SK-N-SH treated with all-trans-retinoic acid at 6 μM for 48 hours (cell line): ENCODE measurements around the gene IFT80.

ENCODE experiments used
- ARNTL ChIP-seq: fragments of 450-650 bp; formaldehyde crosslinking; IDR thresholded peaks from 2 replicates; pipeline ENCODE4 v1.5.0; 2020; ENCODE audit warnings: low read depth, mild to moderate bottlenecking, moderate library complexity, borderline replicate concordance
- CSDC2 ChIP-seq: fragments of 250-450 bp; sonication (Bioruptor Pico); IDR thresholded peaks from 2 replicates; pipeline ENCODE4 v1.5.0; 2020; ENCODE audit warnings: mild to moderate bottlenecking, moderate library complexity
- CSRNP3 ChIP-seq: fragments of 250-450 bp; sonication (Bioruptor Pico); IDR thresholded peaks from 2 replicates; pipeline ENCODE4 v1.5.1; 2021; ENCODE audit warnings: mild to moderate bottlenecking, moderate library complexity
- ESRRG ChIP-seq: fragments of 250-450 bp; sonication (Bioruptor Pico); IDR thresholded peaks from 2 replicates; pipeline ENCODE4 v1.6.1; 2021; ENCODE audit warnings: mild to moderate bottlenecking
- ISL1 ChIP-seq: fragments of 250-450 bp; sonication (Bioruptor Pico); IDR thresholded peaks from 2 replicates; pipeline ENCODE4 v2.1.2; 2022; ENCODE audit warnings: mild to moderate bottlenecking, moderate library complexity
- PATZ1 ChIP-seq: fragments of 250-450 bp; sonication (Bioruptor Pico); IDR thresholded peaks from 2 replicates; pipeline ENCODE4 v1.8.0; 2020; ENCODE audit warnings: mild to moderate bottlenecking, moderate library complexity, borderline replicate concordance
- POU6F1 ChIP-seq: fragments of 250-450 bp; sonication (Bioruptor Pico); IDR thresholded peaks from 2 replicates; pipeline ENCODE4 v1.8.0; 2021; ENCODE audit warnings: low read depth, mild to moderate bottlenecking, moderate library complexity, borderline replicate concordance
- PPARA ChIP-seq: fragments of 250-450 bp; sonication (Bioruptor Pico); IDR thresholded peaks from 2 replicates; pipeline ENCODE4 v1.5.0; 2020; ENCODE audit warnings: mild to moderate bottlenecking, borderline replicate concordance
- SNAI2 ChIP-seq: fragments of 250-450 bp; sonication (Bioruptor Pico); IDR thresholded peaks from 2 replicates; pipeline ENCODE4 v1.5.0; 2020; ENCODE audit warnings: mild to moderate bottlenecking, moderate library complexity
- ZC3H10 ChIP-seq: fragments of 250-450 bp; sonication (Bioruptor Pico); IDR thresholded peaks from 2 replicates; pipeline ENCODE4 v1.5.1; 2021; ENCODE audit warnings: mild to moderate bottlenecking, moderate library complexity
- ZFP3 ChIP-seq: fragments of 250-450 bp; sonication (Bioruptor Pico); IDR thresholded peaks from 2 replicates; pipeline ENCODE4 v1.5.0; 2020; ENCODE audit warnings: mild to moderate bottlenecking, moderate library complexity
- ZNF565 ChIP-seq: fragments of 450-650 bp; formaldehyde crosslinking; conservative IDR thresholded peaks from 2 replicates; pipeline ENCODE4 v1.5.0; 2020; ENCODE audit warnings: low read depth, mild to moderate bottlenecking, moderate library complexity
- ZNF8 ChIP-seq: fragments of 450-650 bp; formaldehyde crosslinking; IDR thresholded peaks from 2 replicates; pipeline ENCODE4 v1.5.0; 2020; ENCODE audit warnings: mild to moderate bottlenecking, moderate library complexity

- TF ChIP-seq PPARA (CRISPR knock-in tag): no peak
- no peak for TF ChIP-seq SNAI2 (CRISPR knock-in tag)
- no peak for TF ChIP-seq CSDC2
- no peak for TF ChIP-seq ZC3H10
- no peak for TF ChIP-seq POU6F1 (CRISPR knock-in tag)
- TF ChIP-seq ESRRG (CRISPR knock-in tag): no peak
- no peak for TF ChIP-seq ARNTL (CRISPR knock-in tag)
- no peak for TF ChIP-seq PATZ1 (CRISPR knock-in tag)
- no peak for TF ChIP-seq ZNF565
- TF ChIP-seq ISL1: no peak
- no peak for TF ChIP-seq ZNF8 (CRISPR knock-in tag)
- no peak for TF ChIP-seq ZFP3 (CRISPR knock-in tag)
- TF ChIP-seq CSRNP3: no peak
Measured at GRCh38 chr3:160247766-160248165, 151.3 kb downstream of the IFT80 start.
